Renal pelvis (tissue), 4 donors: ENCODE data around the gene OCIAD2. TPM values are rescaled to one million over a fixed set of nuclear protein-coding genes. Genes with fewer than 3 reads are reported as not detected.
"Not testable (repeated sequence)": the region's sequence is repeated elsewhere in the genome, so short reads cannot be mapped to it uniquely, and the experiment has no call there.

Experiments used
- DNase-seq: peaks from one replicate; pipeline ENCODE4 v3.0.0-alpha.2; 2013
- polyA plus RNA-seq, 3 donors: library from polyadenylated mRNA; unstranded; fragments of 120-200 nt; gene quantifications; one replicate each; pipeline ENCODE4 v1.2.1, GENCODE V29; 2013; ENCODE audit not compliant: insufficient read length in 3 of 3

Gene OCIAD2
- polyA plus RNA-seq, 3 donors: 202 to 214 (median 210) TPM

DNA sequence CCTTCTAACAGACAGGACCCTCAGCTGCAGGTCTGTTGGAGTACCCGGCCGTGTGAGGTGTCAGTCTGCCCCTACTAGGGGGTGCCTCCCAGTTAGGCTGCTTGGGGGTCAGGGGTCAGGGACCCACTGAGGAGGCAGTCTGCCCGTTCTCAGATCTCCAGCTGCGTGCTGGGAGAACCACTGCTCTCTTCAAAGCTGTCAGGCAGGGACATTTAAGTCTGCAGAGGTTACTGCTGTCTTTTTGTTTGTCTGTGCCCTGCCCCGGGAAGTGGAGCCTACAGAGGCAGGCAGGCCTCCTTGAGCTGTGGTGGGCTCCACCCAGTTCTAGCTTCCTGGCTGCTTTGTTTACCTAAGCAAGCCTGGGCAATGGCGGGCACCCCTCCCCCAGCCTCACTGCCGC is 16.5 kb upstream of the OCIAD2 start:
- not testable (repeated sequence) for DNase-seq

GRCh38 chr4:48914311-48914710 is 7.7 kb upstream of the OCIAD2 start:
- no peak for DNase-seq

- no peak for DNase-seq
These were observed 6.8 kb upstream of the OCIAD2 start for GRCh38 chr4:48913346-48913745.

DNA sequence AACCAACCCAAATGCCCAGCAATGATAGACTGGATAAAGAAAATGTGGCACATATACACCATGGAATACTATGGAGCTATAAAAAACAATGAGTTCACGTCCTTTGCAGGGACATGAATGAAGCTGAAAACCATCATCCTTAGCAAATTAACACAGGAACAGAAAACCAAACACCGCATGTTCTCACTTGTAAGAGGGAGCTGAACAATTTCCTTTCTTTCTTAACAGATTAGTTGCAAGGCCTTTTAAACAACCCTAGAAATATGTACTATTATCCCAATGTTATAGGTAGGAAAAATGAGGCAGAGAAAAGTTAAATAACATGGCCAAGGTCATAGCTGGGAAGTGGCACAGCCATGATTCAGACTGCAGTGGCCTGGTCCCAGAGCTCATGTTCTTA is 5.8 kb upstream of the OCIAD2 start:
- no peak for DNase-seq

- DNase-seq: no peak
These were observed 3.9 kb upstream of the OCIAD2 start for GRCh38 chr4:48910511-48910910.

DNA sequence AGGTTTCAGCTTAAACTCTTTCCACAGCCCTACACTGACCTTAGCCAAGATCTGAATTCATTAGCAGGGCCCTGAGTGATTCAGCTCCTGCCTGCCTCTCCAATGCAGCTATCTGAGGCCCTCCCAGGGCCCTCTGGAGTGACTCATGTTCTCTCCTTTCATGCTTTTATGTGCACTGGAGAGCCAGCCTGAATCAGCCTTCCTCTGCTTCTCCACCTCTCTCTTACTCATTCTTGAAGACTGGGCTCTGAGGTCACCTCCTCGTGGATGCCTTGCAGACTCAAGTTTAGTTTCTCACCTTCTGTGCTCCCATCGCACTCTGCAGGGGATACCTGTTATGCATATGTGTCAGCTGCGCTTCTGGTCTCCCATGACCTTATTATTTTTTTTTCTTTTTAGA is 3.1 kb upstream of the OCIAD2 start:
- DNase-seq: no peak

DNA sequence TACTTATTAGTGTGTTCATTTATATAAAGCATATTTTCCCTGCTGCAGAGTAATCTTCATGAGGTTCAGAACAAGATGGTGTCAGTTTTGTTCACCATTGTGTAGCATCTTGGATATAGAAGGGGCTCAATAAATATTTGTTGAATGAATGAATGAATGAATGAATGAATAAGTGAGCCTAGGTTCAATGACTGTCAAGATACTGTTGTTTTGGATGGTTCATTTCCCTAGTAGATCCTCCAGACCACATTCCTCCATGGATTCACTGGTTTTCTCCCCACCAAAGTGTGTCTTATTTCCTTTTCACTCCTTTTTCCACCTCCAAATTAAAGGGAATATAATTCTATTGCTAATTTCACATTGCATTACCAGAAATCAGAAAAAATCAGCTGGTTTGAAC is 2.1 kb upstream of the OCIAD2 start:
- no peak for DNase-seq

DNA sequence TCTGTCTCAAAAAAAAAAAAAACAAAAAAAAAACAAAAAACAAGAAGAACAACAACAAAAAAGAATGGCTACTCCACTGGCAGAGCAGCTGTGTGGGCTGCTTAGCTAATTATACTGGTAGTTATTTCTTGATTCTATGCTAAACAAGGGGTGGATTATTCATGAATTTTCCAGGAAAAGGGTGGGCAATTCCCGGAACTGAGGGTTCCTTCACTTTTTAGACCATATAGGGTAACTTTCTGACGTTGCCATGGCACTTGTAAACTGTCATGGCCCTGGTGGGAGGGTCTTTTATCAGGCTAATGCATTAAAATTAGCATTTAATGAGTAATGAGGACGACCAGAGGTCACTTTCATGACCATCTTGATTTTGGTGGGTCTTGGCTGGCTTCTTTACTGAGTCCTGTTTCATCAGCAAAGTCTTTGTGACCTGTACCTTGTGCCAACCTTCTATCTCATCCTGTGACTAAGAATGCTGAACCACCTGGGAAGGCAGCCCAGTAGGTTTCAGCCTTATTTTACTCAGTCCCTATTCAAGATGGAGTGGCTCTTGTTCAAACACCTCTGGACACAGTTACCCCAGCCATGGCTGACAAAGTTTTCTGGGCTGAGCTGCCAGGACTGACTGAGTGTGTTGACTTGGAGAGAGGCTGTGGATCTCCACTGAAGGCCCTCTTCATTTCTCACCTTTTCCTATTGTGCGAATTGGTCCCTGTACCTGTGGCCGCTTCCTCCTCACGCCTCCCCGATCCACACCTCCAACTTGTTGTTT is 1.3 kb upstream of the OCIAD2 start:
- DNase-seq: no peak

DNA sequence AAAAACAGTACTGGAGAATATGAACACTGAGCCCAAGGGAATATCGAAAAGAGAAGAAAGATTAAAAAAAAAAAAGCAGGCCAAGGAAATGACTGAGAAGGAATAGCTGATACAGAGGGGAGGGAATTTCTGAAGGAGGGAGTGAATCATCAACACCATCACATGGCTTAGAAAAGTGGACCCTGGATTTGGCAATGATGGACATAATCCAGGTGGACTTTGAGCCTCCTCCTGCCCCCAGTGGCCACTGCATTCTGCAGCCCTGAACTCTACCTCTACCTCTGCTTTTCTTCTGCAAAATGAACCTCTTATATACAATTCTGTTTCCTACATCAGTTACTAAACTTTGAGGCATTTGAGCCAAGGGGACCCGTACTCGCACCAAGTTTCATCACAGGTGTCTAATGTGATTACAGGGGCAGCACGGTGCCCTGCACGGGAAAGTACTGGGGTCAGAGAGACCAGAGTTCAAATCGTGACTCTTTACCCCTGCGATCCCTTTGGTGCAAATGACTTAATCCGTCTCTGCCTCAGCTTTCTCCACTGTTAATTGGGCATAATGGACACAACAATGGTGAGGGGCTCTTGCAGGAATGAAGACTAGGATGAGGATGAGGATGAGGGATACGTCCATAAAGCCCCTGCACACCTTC is 1.1 kb downstream of the OCIAD2 start:
- DNase-seq: no peak

GRCh38 chr4:48904541-48905142 is 1.9 kb downstream of the OCIAD2 start:
- DNase-seq: no peak

DNA sequence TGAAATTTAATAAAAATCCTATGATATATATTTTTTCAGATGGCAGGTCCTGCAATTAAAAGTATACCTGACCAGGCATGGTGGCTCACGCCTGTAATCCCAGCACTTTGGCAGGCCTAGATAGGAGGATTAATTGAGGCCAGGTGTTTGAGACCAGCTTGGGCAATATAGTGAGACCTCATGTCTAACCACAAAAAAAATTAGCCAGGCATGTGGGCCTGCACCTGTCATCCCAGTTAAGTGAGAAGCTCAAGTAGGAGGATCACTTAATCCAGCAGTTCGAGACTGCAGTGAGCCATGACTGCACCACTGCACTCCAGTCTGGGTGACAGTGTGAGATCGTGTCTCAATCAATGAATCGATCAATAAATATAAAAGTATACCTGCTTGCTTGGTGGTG is 2.5 kb downstream of the OCIAD2 start:
- DNase-seq: no peak

- DNase-seq: no peak
These were observed 4.3 kb downstream of the OCIAD2 start for GRCh38 chr4:48902266-48902665.

GRCh38 chr4:48901196-48901595 is 5.4 kb downstream of the OCIAD2 start:
- DNase-seq: no peak

DNA sequence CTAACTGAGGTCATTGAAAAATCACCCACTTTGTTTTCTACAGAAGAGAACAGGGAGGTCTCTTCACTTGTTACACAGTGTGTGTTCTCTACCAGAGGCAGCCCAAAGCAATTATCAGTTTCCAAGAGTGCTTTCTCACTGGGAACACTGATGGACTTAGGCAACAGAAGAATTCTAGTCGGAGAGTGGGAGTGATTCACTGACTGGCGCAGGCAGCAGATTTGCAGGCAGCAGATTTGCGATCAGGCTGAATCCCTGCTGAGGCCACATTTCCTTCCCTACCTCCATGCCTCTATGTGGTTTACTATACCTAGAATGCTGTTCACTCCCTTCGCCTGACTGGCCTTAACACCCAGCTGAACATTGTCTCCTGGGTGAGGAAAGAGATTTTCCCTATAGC is 6.6 kb downstream of the OCIAD2 start:
- no peak for DNase-seq

DNA sequence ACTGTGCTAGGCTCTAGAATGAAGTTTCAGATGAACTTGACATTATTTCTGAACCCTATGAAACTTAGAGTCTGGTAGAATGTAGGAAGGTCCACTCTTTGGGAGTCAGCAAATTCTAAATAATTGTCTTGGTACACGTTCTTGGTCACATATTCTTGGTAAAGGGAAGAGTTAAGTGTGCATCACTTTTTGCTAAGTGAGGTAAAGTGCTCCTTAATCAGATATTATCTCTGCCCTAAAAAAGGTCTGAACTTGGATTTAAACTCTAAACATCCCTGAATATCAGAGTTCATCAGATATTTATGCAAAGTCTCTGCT is 7.2 kb downstream of the OCIAD2 start:
- no peak for DNase-seq

GRCh38 chr4:48898733-48899431 is 7.7 kb downstream of the OCIAD2 start:
- no peak for DNase-seq

DNA sequence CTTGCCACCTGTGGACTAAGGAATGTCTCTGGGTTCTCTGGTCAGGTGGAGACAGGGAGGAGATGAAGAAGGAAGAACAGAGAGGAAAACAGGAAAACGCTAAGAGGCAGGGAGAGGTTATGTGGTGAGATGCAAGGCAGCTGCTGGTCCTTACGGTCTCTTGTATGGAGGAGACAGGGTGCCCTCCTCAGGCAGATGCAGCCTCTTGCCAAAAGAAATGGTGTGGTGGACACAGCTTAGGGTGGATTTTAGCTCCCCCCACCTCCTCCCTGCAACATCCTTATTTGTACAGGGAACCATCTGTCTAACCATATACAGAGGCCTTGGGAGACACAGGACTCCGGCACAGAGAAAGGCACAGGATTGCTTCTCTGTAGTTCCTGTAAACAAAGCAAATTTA is 9.7 kb downstream of the OCIAD2 start:
- DNase-seq: no peak

GRCh38 chr4:48891028-48891619 is 15.4 kb downstream of the OCIAD2 start:
- DNase-seq: no peak

- not testable (repeated sequence) for DNase-seq
These were observed 16.8 kb downstream of the OCIAD2 start for GRCh38 chr4:48889750-48890149.

GRCh38 chr4:48881646-48882045 is 24.9 kb downstream of the OCIAD2 start:
- DNase-seq: not testable (repeated sequence)

- DNase-seq: no peak
These were observed 26.8 kb downstream of the OCIAD2 start for GRCh38 chr4:48879561-48880442.
